OCI-LY3 (cell line): Measurements from ENCODE around the gene SIRT4.
"Not testable (repeated sequence)": the region's sequence is repeated elsewhere in the genome, so short reads cannot be mapped to it uniquely, and the experiment has no call there.

Source experiments
- H2AFZ ChIP-seq: fragments of 200-600, 300-600 bp; shearing (Covaris generic); 2 replicates; pipeline ENCODE4 v1.6.0; 2014; ENCODE audit warnings: antibody characterized with exemption, low read depth, low read length
- H3K27ac ChIP-seq: fragments of 200-600, 300-600 bp; sonication (generic); 2 replicates; pipeline ENCODE4 v1.5.1; 2014; ENCODE audit warnings: mild to moderate bottlenecking, low read length, moderate library complexity, mixed read lengths
- H3K27me3 ChIP-seq: fragments of 200-600, 300-600 bp; sonication (generic); 2 replicates; pipeline ENCODE4 v1.6.1; 2014; ENCODE audit warnings: low read depth, low read length, mixed read lengths
- H3K36me3 ChIP-seq: fragments of 200-600, 300-600 bp; sonication (generic); replicated peaks from 2 replicates; pipeline ENCODE3; 2014; ENCODE audit warnings: low read depth, low read length, mixed read lengths
- H3K4me1 ChIP-seq: fragments of 300-600, 200-600 bp; sonication (generic); 2 replicates; pipeline ENCODE4 v1.6.1; 2014; ENCODE audit warnings: low read length, mixed read lengths
- H3K4me2 ChIP-seq: fragments of 200-600, 300-600 bp; sonication (generic); 2 replicates; pipeline ENCODE4 v1.6.1; 2014; ENCODE audit warnings: low read length, mixed read lengths
- H3K4me3 ChIP-seq: fragments of 300-600, 200-600 bp; sonication (generic); 2 replicates; pipeline ENCODE4 v1.5.1; 2014; ENCODE audit warnings: antibody characterized with exemption, mild to moderate bottlenecking, low read length, moderate library complexity
- H3K79me2 ChIP-seq: fragments of 300-600, 200-600 bp; shearing (Covaris generic); 2 replicates; pipeline ENCODE4 v1.6.1; 2014; ENCODE audit warnings: mild to moderate bottlenecking, low read length, mixed read lengths
- H3K9ac ChIP-seq: fragments of 300-600, 200-600 bp; shearing (Covaris generic); 2 replicates; pipeline ENCODE4 v1.6.0; 2014; ENCODE audit warnings: mild to moderate bottlenecking, low read length, moderate library complexity
- H3K9me3 ChIP-seq: fragments of 200-600, 300-600 bp; shearing (Covaris generic); 2 replicates; pipeline ENCODE4 v1.6.1; 2014; ENCODE audit warnings: low read length, mixed read lengths; ENCODE audit not compliant: insufficient read depth
- H4K20me1 ChIP-seq: fragments of 200-600, 300-600 bp; sonication (generic); 2 replicates; pipeline ENCODE4 v1.6.1; 2016; ENCODE audit warnings: low read length, mixed read lengths; ENCODE audit not compliant: insufficient read depth
- EZH2phosphoT487 ChIP-seq: fragments of 200-600 bp; shearing (Covaris generic); IDR thresholded peaks from 2 replicates; pipeline ENCODE4 v1.6.1; 2018; ENCODE audit warnings: antibody characterized with exemption, mixed run types, low read depth
- TF ChIP-seq, protein P1 (sequence below): fragments of 200-600, 300-600 bp; sonication (generic); IDR thresholded peaks from 2 replicates; pipeline ENCODE4 v1.5.1; 2014; ENCODE audit warnings: antibody characterized with exemption, low read length, low read depth

The SIRT4 gene, protein sequence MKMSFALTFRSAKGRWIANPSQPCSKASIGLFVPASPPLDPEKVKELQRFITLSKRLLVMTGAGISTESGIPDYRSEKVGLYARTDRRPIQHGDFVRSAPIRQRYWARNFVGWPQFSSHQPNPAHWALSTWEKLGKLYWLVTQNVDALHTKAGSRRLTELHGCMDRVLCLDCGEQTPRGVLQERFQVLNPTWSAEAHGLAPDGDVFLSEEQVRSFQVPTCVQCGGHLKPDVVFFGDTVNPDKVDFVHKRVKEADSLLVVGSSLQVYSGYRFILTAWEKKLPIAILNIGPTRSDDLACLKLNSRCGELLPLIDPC

GRCh38 chr12:120301962-120302815 lies at the start of gene SIRT4:
Gene SIRT4 (plus strand): TSS chr12:120302321. CDS start chr12:120303562, 1,241 bp downstream.
- Histone ChIP-seq H3K4me1 (peaks cover 3% of the 10 kb centered on the region; the same call in 1 of the 2 replicates), H4K20me1 (no peaks in the 10 kb centered on the region), H3K79me2 (no peaks in the 10 kb centered on the region), H3K9ac (peak within 1 kb of the TSS; percentile 78), H3K9me3 (no peaks in the 10 kb centered on the region), H3K27me3 (no peaks in the 10 kb centered on the region), H3K36me3 (no peaks in the 10 kb centered on the region), H3K4me3 (peak within 1 kb of the TSS; percentile 94), H3K4me2 (peak within 1 kb of the TSS; percentile 67), H3K27ac (no peak within 1 kb of the TSS), H2AFZ (peak within 1 kb of the TSS; percentile 98)
- TF ChIP-seq, protein P1, sequence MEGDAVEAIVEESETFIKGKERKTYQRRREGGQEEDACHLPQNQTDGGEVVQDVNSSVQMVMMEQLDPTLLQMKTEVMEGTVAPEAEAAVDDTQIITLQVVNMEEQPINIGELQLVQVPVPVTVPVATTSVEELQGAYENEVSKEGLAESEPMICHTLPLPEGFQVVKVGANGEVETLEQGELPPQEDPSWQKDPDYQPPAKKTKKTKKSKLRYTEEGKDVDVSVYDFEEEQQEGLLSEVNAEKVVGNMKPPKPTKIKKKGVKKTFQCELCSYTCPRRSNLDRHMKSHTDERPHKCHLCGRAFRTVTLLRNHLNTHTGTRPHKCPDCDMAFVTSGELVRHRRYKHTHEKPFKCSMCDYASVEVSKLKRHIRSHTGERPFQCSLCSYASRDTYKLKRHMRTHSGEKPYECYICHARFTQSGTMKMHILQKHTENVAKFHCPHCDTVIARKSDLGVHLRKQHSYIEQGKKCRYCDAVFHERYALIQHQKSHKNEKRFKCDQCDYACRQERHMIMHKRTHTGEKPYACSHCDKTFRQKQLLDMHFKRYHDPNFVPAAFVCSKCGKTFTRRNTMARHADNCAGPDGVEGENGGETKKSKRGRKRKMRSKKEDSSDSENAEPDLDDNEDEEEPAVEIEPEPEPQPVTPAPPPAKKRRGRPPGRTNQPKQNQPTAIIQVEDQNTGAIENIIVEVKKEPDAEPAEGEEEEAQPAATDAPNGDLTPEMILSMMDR = peak; percentile 74
- no peak for TF ChIP-seq EZH2phosphoT487

DNA sequence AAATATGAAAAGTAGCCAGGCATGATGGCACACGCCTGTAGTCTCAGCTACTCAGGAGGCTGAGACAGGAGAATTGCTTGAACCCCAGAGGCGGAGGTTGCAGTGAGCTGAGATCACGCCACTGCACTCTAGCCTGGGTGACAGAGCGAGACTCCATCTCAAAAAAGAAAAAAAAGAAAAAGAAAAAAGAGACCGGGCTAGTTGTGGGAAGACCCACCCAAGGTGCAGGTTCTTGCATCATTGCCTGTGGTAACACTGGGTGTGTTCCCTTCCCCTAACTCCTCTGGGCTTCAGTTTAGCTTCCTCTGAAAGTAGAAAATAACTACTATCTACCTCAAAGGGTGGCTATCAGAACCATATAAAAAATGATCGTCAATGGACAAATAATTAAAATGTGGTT lies 48.8 kb upstream of the SIRT4 start:
- not testable (repeated sequence) for H3K36me3 ChIP-seq, H3K4me3 ChIP-seq, H3K79me2 ChIP-seq, H3K9ac ChIP-seq, H2AFZ ChIP-seq, H3K4me2 ChIP-seq, H3K27ac ChIP-seq, H3K9me3 ChIP-seq, H4K20me1 ChIP-seq
- H3K4me1 ChIP-seq = peaks cover 21% of the 10 kb centered on the region
- peaks cover 27% of the 10 kb centered on the region for H3K27me3 ChIP-seq

GRCh38 chr12:120254809-120255208 lies 47.3 kb upstream of the SIRT4 start:
- Histone ChIP-seq H3K4me2 (no peak overlapping the region), H4K20me1 (peaks cover 3% of the 10 kb centered on the region; the same call in 1 of the 2 replicates), H3K79me2 (no peaks in the 10 kb centered on the region), H3K4me1 (peaks cover 21% of the 10 kb centered on the region), H3K36me3 (no peaks in the 10 kb centered on the region), H3K27ac (no peak overlapping the region), H3K27me3 (peaks cover 16% of the 10 kb centered on the region), H2AFZ (no peak overlapping the region), H3K4me3 (no peak overlapping the region), H3K9ac (no peak overlapping the region), H3K9me3 (no peaks in the 10 kb centered on the region)
- no peak for TF ChIP-seq EZH2phosphoT487
- TF ChIP-seq, protein P1 = peak; percentile 27

GRCh38 chr12:120257041-120257821 lies 44.9 kb upstream of the SIRT4 start:
- no peaks in the 10 kb centered on the region for H3K36me3 ChIP-seq
- H3K79me2 ChIP-seq = no peaks in the 10 kb centered on the region
- no peak overlapping the region for H3K27ac ChIP-seq
- peaks cover 8% of the 10 kb centered on the region for H3K27me3 ChIP-seq
- peaks cover 3% of the 10 kb centered on the region; the same call in 1 of the 2 replicates for H4K20me1 ChIP-seq
- H3K4me1 ChIP-seq = peaks cover 6% of the 10 kb centered on the region
- no peak overlapping the region for H3K4me3 ChIP-seq
- H3K9me3 ChIP-seq = no peaks in the 10 kb centered on the region
- no peak overlapping the region for H3K4me2 ChIP-seq
- TF ChIP-seq EZH2phosphoT487 = no peak
- TF ChIP-seq, protein P1 = no peak
- no peak overlapping the region for H3K9ac ChIP-seq
- H2AFZ ChIP-seq = no peak overlapping the region
